Panc1 (cell line): ENCODE results near the gene EFNA2. TPM values are rescaled to one million over a fixed set of nuclear protein-coding genes. Genes with fewer than 3 reads are reported as not detected.

Source experiments
- ATAC-seq: fragments of 200-7000 bp; cut with Tn5 transposase; 2 replicates; pipeline ENCODE4 v1.9.1; 2020; ENCODE audit warnings: mild to moderate bottlenecking, moderate library complexity
- BruUV-seq: library from RNA; stranded (reverse); fragments of 400-500 nt; replicated peaks from 2 replicates; lab custom pipeline; 2021; lab: Mats Ljungman, UMichigan
- CTCF ChIA-PET: fragments of 300-600 bp; sonication (Branson Sonifier 250); formaldehyde crosslinking; loops from one replicate; lab custom pipeline; 2022; ENCODE audit warnings: antibody characterized with exemption; lab: Charles Lee
- POLR2A ChIA-PET: fragments of 300-600 bp; sonication (Branson Sonifier 250); formaldehyde crosslinking; loops from one replicate; lab custom pipeline; 2022; ENCODE audit warnings: antibody characterized with exemption; lab: Charles Lee
- DNase-seq: peaks from one replicate; pipeline ENCODE4 v3.0.0-alpha.2; 2010; ENCODE audit warnings: low read depth, low spot score
- H3K27ac ChIP-seq: 2 replicates; pipeline ENCODE4 v1.5.1; 2011; ENCODE audit warnings: mild to moderate bottlenecking, low read length, inconsistent platforms
- H3K27me3 ChIP-seq: fragments of 200-500 bp; sonication (Bioruptor generic); 2 replicates; pipeline ENCODE4 v1.6.0; 2014; ENCODE audit warnings: low read length, inconsistent platforms; ENCODE audit not compliant: control insufficient read depth, insufficient read depth
- H3K36me3 ChIP-seq: fragments of 200-500 bp; sonication (Bioruptor generic); 2 replicates; pipeline ENCODE4 v1.5.1; 2014; ENCODE audit warnings: inconsistent platforms, mild to moderate bottlenecking, low read length, moderate library complexity; ENCODE audit not compliant: control insufficient read depth, insufficient read depth
- H3K4me1 ChIP-seq: 2 replicates; pipeline ENCODE4 v1.5.1; 2011; ENCODE audit warnings: inconsistent platforms, mild to moderate bottlenecking, low read length, moderate library complexity; ENCODE audit not compliant: control insufficient read depth, insufficient read depth
- H3K4me3 ChIP-seq, 2 experiments: 2 replicates each; pipeline ENCODE4 v1.5.1; 2011 to 2012; ENCODE audit warnings: low read depth in 2 of 2, low read length in 2 of 2, mild to moderate bottlenecking in 2 of 2, inconsistent platforms in 1 of 2, moderate library complexity in 1 of 2
- H3K9me3 ChIP-seq: fragments of 200-500 bp; sonication (Bioruptor generic); 2 replicates; pipeline ENCODE4 v1.5.1; 2014; ENCODE audit warnings: low read depth, mild to moderate bottlenecking, inconsistent platforms, low read length, moderate library complexity; ENCODE audit not compliant: control insufficient read depth, insufficient read depth
- POLR2AphosphoS5 ChIP-seq: IDR thresholded peaks from 2 replicates; pipeline ENCODE4 v1.6.1; 2012; ENCODE audit warnings: mild to moderate bottlenecking, low read depth, low read length, moderate library complexity
- SIN3A ChIP-seq: IDR thresholded peaks from 2 replicates; pipeline ENCODE4 v1.6.1; 2012; ENCODE audit warnings: low read depth, mild to moderate bottlenecking, low read length, moderate library complexity, borderline replicate concordance; ENCODE audit not compliant: insufficient read depth
- TCF7L2 ChIP-seq: IDR thresholded peaks from 2 replicates; pipeline ENCODE4 v1.6.1; 2011; ENCODE audit warnings: mild to moderate bottlenecking, low read depth, low read length, inconsistent platforms
- in situ Hi-C: cut with HindIII; loops from 2 replicates; pipeline ENCODE4 v1.10.0; 2016; ENCODE audit warnings: low sequenced_read_pairs, low pct_unique_long_range_greater_than_20kb
- intact Hi-C: fragments of 100-400 bp; cut with micrococcal nuclease; formaldehyde crosslinking; loops from one replicate; pipeline ENCODE4 v1.10.0; 2022; ENCODE audit not compliant: unreplicated experiment
- total RNA-seq: library from RNA; stranded (reverse); gene quantifications from one replicate; pipeline ENCODE4 v1.2.1, GENCODE V29; 2021; ENCODE audit not compliant: unreplicated experiment
- TF ChIP-seq, protein P1 (sequence below): fragments of 450-650 bp; IDR thresholded peaks from 2 replicates; pipeline ENCODE4 v1.5.1; 2017; ENCODE audit warnings: mild to moderate bottlenecking
- TF ChIP-seq, protein P2 (sequence below), 2 experiments: IDR thresholded peaks; 2 replicates each; pipeline ENCODE4 v1.6.1; 2011 to 2012; ENCODE audit warnings: low read depth in 2 of 2, control low read depth in 1 of 2, low read length in 1 of 2, mild to moderate bottlenecking in 1 of 2, moderate library complexity in 1 of 2; ENCODE audit not compliant: insufficient read depth in 1 of 2

EFNA2 gene
- total RNA-seq, 1 experiment from 2014 or later, result 7.8 TPM

DNA sequence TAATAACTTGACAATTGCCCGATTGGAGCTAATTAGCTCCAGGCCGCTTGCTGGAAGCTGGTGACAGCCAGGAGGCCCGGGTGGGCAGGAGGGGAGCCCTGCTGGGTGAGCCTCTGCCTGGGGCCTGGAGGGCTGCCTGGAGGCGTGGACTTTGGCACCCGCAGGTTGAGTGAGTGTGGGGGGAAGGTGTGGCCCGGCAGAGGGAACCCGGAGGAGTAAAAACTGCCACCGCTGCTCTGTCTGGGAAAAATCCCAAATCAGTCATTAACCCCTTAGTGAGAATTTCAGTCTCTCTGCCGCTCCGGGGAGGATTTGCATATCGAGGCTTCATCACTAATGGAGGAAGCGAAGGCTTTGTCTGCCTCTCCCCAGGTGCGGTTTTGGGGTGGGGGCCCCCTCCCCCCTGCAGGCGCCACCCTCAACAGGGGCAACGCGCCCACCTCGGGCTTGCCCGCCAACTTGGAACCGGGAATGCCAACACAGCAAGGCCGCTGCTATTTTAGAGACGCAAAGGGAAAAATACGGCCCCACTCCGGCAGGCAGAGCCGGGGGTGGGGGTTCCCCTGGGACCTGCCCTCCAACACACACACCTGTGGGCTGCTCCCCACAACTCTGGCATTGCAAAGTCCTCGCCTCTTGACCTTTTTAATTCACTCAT, 6.2 kb downstream of the EFNA2 start:
- Histone ChIP-seq H3K27ac (no peak overlapping the region), H3K4me3 (no peak overlapping the region), H3K36me3 (no peaks in the 10 kb centered on the region), H3K4me1 (peaks cover 16% of the 10 kb centered on the region), H3K27me3 (no peaks in the 10 kb centered on the region), H3K9me3 (no peaks in the 10 kb centered on the region)
- POLR2A ChIA-PET, result no interaction called here
- CTCF ChIA-PET, result interaction anchor here (0.7 kb wide), 2 partner anchors 12 to 180 kb away, joined by 3 to 9 read pairs; no protein-coding TSS in a partner anchor
- BruUV-seq, result no TSS peak
- in situ Hi-C loops (no loop called here), intact Hi-C loops (no loop called here)
- no peak for DNase-seq
- no peak for ATAC-seq
- TF ChIP-seq, protein P1, sequence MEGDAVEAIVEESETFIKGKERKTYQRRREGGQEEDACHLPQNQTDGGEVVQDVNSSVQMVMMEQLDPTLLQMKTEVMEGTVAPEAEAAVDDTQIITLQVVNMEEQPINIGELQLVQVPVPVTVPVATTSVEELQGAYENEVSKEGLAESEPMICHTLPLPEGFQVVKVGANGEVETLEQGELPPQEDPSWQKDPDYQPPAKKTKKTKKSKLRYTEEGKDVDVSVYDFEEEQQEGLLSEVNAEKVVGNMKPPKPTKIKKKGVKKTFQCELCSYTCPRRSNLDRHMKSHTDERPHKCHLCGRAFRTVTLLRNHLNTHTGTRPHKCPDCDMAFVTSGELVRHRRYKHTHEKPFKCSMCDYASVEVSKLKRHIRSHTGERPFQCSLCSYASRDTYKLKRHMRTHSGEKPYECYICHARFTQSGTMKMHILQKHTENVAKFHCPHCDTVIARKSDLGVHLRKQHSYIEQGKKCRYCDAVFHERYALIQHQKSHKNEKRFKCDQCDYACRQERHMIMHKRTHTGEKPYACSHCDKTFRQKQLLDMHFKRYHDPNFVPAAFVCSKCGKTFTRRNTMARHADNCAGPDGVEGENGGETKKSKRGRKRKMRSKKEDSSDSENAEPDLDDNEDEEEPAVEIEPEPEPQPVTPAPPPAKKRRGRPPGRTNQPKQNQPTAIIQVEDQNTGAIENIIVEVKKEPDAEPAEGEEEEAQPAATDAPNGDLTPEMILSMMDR, result no peak
- TF ChIP-seq TCF7L2, result no peak
- TF ChIP-seq, protein P2, sequence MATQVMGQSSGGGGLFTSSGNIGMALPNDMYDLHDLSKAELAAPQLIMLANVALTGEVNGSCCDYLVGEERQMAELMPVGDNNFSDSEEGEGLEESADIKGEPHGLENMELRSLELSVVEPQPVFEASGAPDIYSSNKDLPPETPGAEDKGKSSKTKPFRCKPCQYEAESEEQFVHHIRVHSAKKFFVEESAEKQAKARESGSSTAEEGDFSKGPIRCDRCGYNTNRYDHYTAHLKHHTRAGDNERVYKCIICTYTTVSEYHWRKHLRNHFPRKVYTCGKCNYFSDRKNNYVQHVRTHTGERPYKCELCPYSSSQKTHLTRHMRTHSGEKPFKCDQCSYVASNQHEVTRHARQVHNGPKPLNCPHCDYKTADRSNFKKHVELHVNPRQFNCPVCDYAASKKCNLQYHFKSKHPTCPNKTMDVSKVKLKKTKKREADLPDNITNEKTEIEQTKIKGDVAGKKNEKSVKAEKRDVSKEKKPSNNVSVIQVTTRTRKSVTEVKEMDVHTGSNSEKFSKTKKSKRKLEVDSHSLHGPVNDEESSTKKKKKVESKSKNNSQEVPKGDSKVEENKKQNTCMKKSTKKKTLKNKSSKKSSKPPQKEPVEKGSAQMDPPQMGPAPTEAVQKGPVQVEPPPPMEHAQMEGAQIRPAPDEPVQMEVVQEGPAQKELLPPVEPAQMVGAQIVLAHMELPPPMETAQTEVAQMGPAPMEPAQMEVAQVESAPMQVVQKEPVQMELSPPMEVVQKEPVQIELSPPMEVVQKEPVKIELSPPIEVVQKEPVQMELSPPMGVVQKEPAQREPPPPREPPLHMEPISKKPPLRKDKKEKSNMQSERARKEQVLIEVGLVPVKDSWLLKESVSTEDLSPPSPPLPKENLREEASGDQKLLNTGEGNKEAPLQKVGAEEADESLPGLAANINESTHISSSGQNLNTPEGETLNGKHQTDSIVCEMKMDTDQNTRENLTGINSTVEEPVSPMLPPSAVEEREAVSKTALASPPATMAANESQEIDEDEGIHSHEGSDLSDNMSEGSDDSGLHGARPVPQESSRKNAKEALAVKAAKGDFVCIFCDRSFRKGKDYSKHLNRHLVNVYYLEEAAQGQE (IDR thresholded peaks at IDR 0.05; ENCODE audit: insufficient read depth in 1 of 2, low read depth in 2 of 2, low read length in 1 of 2), result no peak
- no peak for TF ChIP-seq POLR2AphosphoS5
- TF ChIP-seq SIN3A, result no peak

DNA sequence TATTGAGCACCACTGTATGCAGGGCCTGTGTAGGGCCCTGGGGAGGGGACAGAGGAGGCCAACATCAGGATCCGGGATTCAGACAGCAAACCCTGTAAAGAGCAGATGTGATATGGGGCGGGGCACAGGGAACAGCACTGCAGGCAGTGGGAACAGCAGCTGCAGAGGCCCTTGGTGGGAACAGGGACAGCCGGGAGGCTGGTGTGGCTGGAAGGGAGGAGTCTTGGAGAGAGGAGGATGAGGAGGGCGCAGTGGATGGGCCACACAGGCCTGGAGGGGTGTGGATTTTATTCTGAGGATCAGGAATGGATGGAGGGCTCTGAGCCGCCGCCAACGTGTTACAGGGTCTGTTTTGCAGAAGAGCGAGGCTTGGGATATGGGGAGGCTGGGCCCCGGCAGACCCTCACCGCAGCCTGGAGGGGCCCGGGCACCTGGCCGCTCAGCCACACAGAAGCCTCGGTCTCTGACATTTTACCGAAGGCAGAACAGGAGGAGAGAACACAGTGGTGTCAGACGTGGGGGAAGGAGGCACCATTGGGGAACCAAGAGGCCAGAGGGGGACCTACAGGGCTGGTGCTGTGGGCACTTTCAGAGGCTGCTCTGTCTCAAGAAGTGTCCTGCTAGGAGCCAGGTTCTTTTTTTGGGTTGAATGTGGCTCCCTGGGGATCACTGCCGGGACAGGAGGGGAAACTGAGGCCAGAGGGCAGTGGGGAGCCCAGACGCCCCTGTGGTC, 6.9 kb downstream of the EFNA2 start:
- BruUV-seq, result no TSS peak
- TF ChIP-seq SIN3A, result no peak
- TF ChIP-seq TCF7L2, result no peak
- no peak for TF ChIP-seq POLR2AphosphoS5
- TF ChIP-seq, protein P2 (IDR thresholded peaks at IDR 0.05; ENCODE audit: insufficient read depth in 1 of 2, low read depth in 2 of 2, low read length in 1 of 2), result no peak
- TF ChIP-seq, protein P1, result no peak
- Histone ChIP-seq H3K4me1 (peaks cover 15% of the 10 kb centered on the region), H3K4me3 (no peak overlapping the region), H3K27ac (no peak overlapping the region), H3K27me3 (no peaks in the 10 kb centered on the region), H3K36me3 (no peaks in the 10 kb centered on the region), H3K9me3 (no peaks in the 10 kb centered on the region)
- DNase-seq (no peak), ATAC-seq (0 out of 2 replicates have a peak, but pooled peaks have one; percentile 20)
- in situ Hi-C loops (no loop called here), intact Hi-C loops (no loop called here)
- CTCF ChIA-PET, result no interaction called here
- POLR2A ChIA-PET, result no interaction called here
